ENCODE results near the gene SMAD6. TPM values are rescaled to one million over a fixed set of nuclear protein-coding genes. Genes with fewer than 3 reads are reported as not detected.

SMAD6 gene
- total RNA-seq, 1 experiment from 2014 or later, result 8.9 TPM

DNA sequence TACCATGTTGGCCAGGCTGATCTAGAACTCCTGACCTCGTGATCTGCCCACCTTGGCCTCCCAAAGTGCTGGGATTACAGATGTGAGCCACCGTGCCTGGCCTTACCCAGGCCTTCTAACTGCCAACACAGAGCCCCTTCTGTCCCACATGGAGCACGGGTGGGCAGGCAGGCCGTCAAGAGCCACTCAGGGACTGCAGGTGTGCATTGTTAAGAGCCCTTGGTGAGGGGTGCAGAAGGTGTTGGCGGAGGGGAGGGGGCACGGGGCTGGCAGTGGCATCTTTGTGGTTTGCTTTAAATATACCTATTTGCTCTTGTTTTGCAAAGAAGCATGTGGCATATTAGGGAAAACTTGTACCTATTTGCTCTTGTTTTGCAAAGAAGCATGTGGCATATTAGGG is 37.3 kb downstream of the SMAD6 start:
- POLR2A ChIA-PET, result no interaction called here
- Mint-ChIP-seq H3K4me1 (ENCODE audit: low read depth, unreplicated experiment) (no peaks in the 10 kb centered on the region), H3K27me3 (ENCODE audit: insufficient read depth, unreplicated experiment) (no peaks in the 10 kb centered on the region), H3K36me3 (ENCODE audit: insufficient read depth, unreplicated experiment) (no peaks in the 10 kb centered on the region), H3K9me3 (ENCODE audit: unreplicated experiment) (no peaks in the 10 kb centered on the region), H3K27ac (ENCODE audit: unreplicated experiment) (no peak overlapping the region), H3K4me3 (ENCODE audit: unreplicated experiment) (no peak overlapping the region)
- no peaks in the 10 kb centered on the region for H3K4me1 ChIP-seq
- TF ChIP-seq, protein P1, sequence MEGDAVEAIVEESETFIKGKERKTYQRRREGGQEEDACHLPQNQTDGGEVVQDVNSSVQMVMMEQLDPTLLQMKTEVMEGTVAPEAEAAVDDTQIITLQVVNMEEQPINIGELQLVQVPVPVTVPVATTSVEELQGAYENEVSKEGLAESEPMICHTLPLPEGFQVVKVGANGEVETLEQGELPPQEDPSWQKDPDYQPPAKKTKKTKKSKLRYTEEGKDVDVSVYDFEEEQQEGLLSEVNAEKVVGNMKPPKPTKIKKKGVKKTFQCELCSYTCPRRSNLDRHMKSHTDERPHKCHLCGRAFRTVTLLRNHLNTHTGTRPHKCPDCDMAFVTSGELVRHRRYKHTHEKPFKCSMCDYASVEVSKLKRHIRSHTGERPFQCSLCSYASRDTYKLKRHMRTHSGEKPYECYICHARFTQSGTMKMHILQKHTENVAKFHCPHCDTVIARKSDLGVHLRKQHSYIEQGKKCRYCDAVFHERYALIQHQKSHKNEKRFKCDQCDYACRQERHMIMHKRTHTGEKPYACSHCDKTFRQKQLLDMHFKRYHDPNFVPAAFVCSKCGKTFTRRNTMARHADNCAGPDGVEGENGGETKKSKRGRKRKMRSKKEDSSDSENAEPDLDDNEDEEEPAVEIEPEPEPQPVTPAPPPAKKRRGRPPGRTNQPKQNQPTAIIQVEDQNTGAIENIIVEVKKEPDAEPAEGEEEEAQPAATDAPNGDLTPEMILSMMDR (IDR thresholded peaks at IDR 0.05; ENCODE audit: insufficient read depth in 1 of 2, low read depth in 1 of 2, low read length in 1 of 2, severe bottlenecking in 1 of 2, unreplicated experiment in 1 of 2), result no peak
- CTCF ChIA-PET, result no interaction called here
- DNase-seq, result no peak
- intact Hi-C loops (cut with micrococcal nuclease; ENCODE audit: unreplicated experiment), result no loop called here
- H3K36me3 ChIP-seq (ENCODE audit: control insufficient read depth, insufficient read depth, low read length), result no peaks in the 10 kb centered on the region
- no TSS peak for BruUV-seq (replicated peaks)
- no peak overlapping the region for H3K4me3 ChIP-seq (ENCODE audit: low read depth, low read length)
- H3K27me3 ChIP-seq (replicated peaks; ENCODE audit: control insufficient read depth, insufficient read depth, low read length), result no peaks in the 10 kb centered on the region
- no peaks in the 10 kb centered on the region for H3K9me3 ChIP-seq

DNA sequence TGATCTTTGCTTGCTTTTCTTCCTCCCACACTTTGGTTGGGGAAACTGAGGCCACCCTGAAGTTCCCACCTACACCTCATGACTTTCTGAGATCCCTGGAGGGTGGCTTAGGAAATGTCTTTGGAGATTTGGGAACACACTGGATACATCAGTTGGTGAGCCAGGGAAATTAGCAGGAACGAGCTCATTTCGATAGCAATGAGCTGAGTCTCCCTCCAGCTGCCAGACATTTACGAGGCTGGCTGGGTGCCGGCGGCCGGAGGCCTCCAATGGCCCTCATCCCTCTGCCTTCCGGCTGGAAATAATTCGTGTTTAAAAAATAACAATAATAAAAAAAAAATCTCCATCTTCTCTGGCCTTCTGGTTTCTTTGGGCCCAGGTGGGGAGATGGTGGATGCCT is 38.8 kb downstream of the SMAD6 start:
- H3K4me1 ChIP-seq, result no peaks in the 10 kb centered on the region
- ChIA-PET CTCF (no interaction called here), POLR2A (no interaction called here)
- H3K36me3 Mint-ChIP-seq (ENCODE audit: insufficient read depth, unreplicated experiment), result no peaks in the 10 kb centered on the region
- TF ChIP-seq, protein P1 (IDR thresholded peaks at IDR 0.05; ENCODE audit: insufficient read depth in 1 of 2, low read depth in 1 of 2, low read length in 1 of 2, severe bottlenecking in 1 of 2, unreplicated experiment in 1 of 2), result no peak
- H3K4me3 Mint-ChIP-seq (ENCODE audit: unreplicated experiment), result no peak overlapping the region
- H3K9me3 Mint-ChIP-seq (ENCODE audit: unreplicated experiment), result no peaks in the 10 kb centered on the region
- no peaks in the 10 kb centered on the region for H3K4me1 Mint-ChIP-seq (ENCODE audit: low read depth, unreplicated experiment)
- BruUV-seq (replicated peaks), result no TSS peak
- intact Hi-C loops (cut with micrococcal nuclease; ENCODE audit: unreplicated experiment), result no loop called here
- DNase-seq, result no peak
- H3K27ac Mint-ChIP-seq (ENCODE audit: unreplicated experiment), result no peak overlapping the region
- H3K27me3 Mint-ChIP-seq (ENCODE audit: insufficient read depth, unreplicated experiment), result no peaks in the 10 kb centered on the region
- H3K36me3 ChIP-seq (ENCODE audit: control insufficient read depth, insufficient read depth, low read length), result no peaks in the 10 kb centered on the region
- no peak overlapping the region for H3K4me3 ChIP-seq (ENCODE audit: low read depth, low read length)
- H3K27me3 ChIP-seq (replicated peaks; ENCODE audit: control insufficient read depth, insufficient read depth, low read length), result no peaks in the 10 kb centered on the region
- H3K9me3 ChIP-seq, result no peaks in the 10 kb centered on the region

DNA sequence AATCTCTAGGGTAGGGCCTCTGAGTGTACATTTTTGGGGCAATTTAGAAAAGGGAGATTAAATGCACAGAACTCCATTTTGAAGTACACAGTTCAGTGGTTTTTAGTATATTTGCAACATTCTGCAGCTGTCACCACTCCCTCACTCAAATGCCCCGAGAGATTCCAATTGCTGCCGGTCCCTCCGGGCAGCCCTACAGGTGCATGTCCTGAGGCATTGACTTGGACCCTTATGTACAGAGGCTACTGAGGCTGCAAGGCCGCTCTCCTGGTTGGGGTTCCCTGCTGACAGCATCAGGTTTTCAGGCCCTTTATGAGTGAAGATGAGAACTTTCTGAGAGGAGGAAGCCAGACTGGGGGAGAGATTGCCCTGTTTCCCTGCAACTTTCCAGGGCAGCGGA is 39.6 kb downstream of the SMAD6 start:
- Histone ChIP-seq H3K9me3 (no peaks in the 10 kb centered on the region), H3K27me3 (replicated peaks; ENCODE audit: control insufficient read depth, insufficient read depth, low read length) (no peaks in the 10 kb centered on the region), H3K4me3 (ENCODE audit: low read depth, low read length) (no peak overlapping the region), H3K4me1 (no peaks in the 10 kb centered on the region), H3K36me3 (ENCODE audit: control insufficient read depth, insufficient read depth, low read length) (no peaks in the 10 kb centered on the region)
- intact Hi-C loops (cut with micrococcal nuclease; ENCODE audit: unreplicated experiment), result no loop called here
- TF ChIP-seq, protein P1 (IDR thresholded peaks at IDR 0.05; ENCODE audit: insufficient read depth in 1 of 2, low read depth in 1 of 2, low read length in 1 of 2, severe bottlenecking in 1 of 2, unreplicated experiment in 1 of 2), result no peak
- no peaks in the 10 kb centered on the region for H3K4me1 Mint-ChIP-seq (ENCODE audit: low read depth, unreplicated experiment)
- no peaks in the 10 kb centered on the region for H3K27me3 Mint-ChIP-seq (ENCODE audit: insufficient read depth, unreplicated experiment)
- ChIA-PET CTCF (interaction anchor here (0.6 kb wide), 1 partner anchor 110 kb away, joined by 3 read pairs; no protein-coding TSS in a partner anchor), POLR2A (no interaction called here)
- H3K4me3 Mint-ChIP-seq (ENCODE audit: unreplicated experiment), result no peak overlapping the region
- DNase-seq, result no peak
- H3K27ac Mint-ChIP-seq (ENCODE audit: unreplicated experiment), result no peak overlapping the region
- BruUV-seq (replicated peaks), result no TSS peak
- H3K9me3 Mint-ChIP-seq (ENCODE audit: unreplicated experiment), result no peaks in the 10 kb centered on the region
- no peaks in the 10 kb centered on the region for H3K36me3 Mint-ChIP-seq (ENCODE audit: insufficient read depth, unreplicated experiment)

Measured in Caco-2 (cell line).